ENCODE data around the gene NCOA1.

NCOA1 gene

GRCh38 chr2:24711865-24712264 lies 220.8 kb downstream of the NCOA1 start:
- no peak for DNase-seq

DNA sequence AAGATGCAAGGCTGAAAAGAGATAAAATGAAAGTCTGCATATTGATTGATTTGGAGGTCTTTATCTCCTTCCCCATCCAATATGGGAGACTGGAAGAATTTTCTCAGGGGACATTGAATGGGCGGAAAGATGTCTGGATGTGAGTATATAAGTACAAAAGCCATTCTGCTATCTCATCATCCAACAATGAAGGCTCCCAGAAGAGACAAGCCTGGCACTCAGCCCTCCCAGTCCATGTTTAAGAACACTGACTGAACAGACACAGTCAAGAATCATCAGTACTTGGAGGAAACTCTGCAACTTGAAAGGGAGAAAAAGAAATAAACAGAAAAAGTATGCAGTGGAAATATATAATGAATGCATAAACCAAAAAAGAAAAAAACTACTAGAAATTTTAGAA lies 221.2 kb downstream of the NCOA1 start:
- no peak for DNase-seq

GRCh38 chr2:24717263-24717951 lies 226.4 kb downstream of the NCOA1 start:
- no peak for DNase-seq

DNA sequence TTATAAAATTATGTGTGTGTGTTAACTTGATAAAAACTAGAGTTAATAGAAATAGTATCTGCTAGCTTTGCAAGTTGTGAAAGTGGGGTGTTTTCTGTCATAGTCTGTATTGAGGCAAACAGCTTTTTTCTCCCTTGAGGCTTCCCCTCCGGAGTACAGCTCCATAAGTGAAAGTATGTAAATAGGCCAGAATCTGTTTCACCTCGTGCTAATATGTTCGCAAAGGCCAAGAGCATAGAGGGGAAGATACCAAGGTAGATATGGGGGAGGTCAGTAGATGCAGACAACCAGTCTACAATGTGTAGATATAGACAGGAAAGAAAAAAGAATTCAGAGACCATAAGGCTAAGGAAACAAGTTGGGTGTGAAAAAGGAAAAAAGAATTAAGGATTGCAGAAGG lies 229.3 kb downstream of the NCOA1 start:
- no peak for DNase-seq

DNA sequence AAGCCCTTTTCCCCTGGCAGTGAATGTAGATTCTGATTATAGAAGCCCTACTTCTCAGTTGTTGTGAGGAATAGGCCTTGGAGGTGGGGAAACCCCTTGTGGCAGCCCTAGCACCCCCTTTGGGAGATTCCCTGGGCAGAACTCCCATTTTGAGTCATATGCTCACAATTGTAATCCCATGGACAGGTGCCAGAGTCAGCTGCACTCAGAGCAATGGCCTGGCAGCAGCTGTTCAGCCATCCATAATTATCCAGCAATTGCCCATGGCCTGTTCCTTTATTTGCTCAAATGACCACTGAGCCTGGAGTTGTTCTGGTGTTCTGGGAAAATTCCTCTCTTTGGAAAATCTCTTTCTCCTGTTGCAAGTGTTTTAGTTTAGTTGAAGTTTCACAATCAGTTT lies 230.4 kb downstream of the NCOA1 start:
- no peak for DNase-seq

DNA sequence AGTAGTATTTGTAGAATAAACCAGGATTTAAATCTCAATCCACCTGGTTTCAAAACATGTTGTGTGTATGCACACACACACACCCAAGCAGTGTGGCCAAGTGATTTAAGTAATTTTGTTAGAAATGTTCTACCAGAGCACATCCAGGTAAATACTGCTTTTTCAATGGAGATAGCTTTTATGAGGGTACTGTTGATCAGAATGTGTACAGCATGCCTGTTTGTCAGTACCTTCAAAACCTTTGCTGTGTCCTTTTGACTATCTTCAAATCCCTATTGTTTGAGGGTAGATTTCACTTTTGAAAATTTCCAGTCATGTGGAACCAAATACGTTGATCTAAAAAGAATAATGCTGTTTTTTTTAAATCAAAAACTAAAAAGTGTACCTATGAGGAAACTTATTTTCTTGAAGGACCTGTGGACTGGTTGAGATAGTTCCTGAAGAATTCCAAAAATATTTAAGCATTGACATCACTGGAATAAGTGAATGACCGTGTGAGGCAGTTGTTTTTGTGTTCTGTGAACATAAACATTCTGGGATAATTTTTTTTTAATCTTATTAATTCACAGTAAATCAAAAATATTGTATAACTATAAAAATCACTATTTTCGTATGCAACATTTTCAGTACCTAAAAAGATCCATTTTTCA lies 231.2 kb downstream of the NCOA1 start:
- no peak for DNase-seq

DNA sequence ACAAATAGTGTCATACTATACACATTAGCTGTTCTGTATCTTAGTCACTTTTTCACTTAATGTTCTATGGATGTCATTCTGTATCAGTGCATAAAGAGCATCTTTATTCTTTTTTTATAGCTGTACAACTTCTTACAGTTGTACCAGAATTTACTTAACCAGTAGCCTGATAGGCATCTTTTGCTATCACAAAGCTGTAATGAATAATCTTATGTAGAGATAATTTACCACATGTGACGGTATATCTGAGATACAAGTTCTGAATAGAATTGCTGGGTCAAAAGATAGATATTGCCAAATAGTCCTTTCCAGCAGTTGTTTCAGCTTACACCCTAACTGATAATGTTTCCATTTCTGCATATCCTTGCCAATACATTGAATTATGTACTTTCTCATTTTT lies 232.1 kb downstream of the NCOA1 start:
- no peak for DNase-seq

- DNase-seq = no peak
These were observed 232.6 kb downstream of the NCOA1 start for GRCh38 chr2:24723665-24724064.

- DNase-seq = no peak
These were observed 233.2 kb downstream of the NCOA1 start for GRCh38 chr2:24724111-24724775.

GRCh38 chr2:24725956-24726355 lies 234.9 kb downstream of the NCOA1 start:
- no peak for DNase-seq

GRCh38 chr2:24730481-24730880 lies 239.4 kb downstream of the NCOA1 start:
- DNase-seq = no peak

DNA sequence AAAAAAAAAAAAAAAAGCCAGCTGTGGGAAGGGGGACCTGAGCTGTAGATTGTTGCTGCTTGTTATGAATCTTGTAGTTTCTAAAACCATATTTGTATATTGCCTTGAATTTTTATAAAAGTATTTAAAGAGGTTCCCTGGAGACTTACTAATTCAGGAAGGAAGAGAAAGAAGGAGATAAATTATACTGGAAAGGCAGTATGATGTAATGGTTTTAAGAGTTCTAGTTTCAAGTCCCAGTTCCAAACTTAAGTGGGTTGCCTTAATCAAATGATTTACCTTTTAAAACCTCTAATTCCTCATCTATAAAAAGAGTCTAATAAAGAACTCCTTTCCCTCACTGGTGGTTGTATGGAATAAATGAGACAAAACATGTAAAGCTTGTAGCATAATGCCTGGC lies 240.0 kb downstream of the NCOA1 start:
- DNase-seq = no peak

DNA sequence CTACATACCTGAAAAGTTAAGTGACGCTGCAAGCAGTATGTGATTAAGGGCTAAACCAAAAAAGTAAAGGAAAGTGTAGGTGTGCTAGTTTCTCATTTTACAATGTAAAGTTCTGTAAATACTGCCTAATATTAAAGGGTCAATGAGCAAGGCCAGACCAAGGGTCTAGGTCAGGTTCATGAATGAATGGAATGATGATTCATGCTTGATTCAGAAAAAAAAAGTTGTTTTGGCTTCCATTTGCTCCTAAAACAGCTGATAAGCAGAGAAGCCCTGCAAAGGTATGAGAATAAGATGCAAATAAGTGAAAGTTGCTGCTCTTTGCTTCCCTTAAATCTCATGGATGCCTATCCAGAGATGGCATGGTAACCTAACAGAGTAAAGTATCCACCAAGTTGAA lies 240.9 kb downstream of the NCOA1 start:
- DNase-seq = no peak

GRCh38 chr2:24734741-24735140 lies 243.7 kb downstream of the NCOA1 start:
- no peak for DNase-seq

GRCh38 chr2:24739354-24740025 lies 248.4 kb downstream of the NCOA1 start:
- no peak for DNase-seq

GRCh38 chr2:24740142-24740541 lies 249.1 kb downstream of the NCOA1 start:
- DNase-seq = no peak

GRCh38 chr2:24742730-24743129 lies 251.7 kb downstream of the NCOA1 start:
- DNase-seq = no peak

DNA sequence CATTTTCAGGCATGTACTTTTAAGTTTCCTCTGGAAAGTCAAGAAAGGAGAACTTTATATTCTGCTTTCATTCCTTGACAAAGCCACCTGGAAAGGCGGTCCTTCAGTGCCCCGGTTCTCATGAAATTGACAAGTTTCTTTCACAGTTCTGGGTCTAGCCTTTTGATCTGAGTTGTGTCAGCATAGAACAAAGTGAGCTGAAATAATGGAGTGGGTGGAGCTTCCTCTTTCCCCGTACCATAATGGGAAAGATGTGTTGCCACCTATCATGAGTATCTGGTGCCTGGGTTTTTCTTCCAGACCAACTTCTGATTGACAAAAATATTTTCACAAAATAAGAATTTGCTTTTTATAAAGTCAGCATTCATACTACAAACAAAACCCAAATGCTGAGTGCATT lies 252.9 kb downstream of the NCOA1 start:
- no peak for DNase-seq

- DNase-seq = no peak
These were observed 253.3 kb downstream of the NCOA1 start for GRCh38 chr2:24744356-24744755.

DNA sequence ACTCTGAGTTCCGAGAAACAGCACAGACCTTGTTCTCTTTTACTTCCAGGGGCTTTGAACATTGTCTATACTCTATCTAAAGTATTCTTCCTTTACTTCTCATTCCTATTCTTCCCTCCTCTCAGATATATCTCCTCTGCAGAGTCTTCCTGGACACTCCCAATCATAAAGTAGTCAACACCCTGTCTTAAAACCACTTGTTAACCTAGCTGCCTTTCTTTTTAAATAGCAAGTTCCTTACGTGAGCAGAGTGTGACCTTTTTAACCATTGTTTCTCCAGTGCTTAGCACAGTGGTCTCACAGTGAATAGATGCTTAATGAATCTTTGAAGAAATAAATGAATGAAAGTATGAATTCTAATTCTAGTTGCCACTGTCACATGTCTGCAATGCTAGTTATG lies 254.8 kb downstream of the NCOA1 start:
- DNase-seq = no peak

DNA sequence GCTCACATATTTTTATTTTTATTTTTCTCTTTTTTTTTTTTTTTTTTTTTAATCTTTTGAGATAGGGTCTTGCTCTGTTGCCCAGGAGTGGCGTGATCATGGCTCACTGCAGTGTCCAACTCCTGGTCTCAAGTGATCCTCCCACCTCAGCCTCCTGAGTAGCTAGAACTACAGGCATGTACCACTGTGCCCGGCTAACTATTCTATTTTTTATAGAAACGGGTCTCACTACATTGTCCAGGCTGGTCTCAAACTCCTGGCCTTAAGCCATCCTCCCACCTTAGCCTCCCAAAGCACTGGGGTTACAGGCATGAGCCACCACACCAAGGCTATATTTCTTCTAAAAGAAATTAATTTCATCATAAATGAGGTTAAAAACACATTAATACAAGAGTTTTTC lies 256.2 kb downstream of the NCOA1 start:
- no peak for DNase-seq

DNA sequence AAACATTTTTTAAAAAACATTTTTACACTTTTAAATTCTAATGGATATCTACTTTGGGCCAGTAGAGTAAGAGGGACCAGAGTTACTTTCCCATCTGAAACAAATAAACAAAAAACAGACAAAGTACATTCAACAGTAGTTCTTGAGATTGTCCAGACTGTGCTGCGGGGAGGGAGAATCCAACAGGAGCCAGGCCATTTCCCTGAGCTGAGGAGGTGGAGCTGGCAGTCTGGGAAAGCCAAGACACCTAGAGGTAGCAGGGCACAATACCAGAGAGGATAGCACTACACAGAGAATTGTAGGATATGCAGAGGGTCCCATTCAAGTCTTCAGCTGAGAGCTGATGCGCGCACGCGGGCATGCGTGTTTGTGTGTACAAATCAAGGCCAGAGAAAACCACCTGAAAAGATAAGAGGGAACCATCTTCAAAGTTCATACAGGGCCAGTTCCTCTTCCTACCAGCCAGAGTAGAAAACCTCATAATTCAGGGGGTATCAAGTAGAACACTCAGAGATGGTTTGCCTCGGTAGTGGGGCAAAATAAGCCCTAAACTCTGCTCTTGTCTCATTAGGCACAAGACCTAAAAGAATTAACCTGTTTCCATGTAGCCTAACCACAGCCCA lies 258.1 kb downstream of the NCOA1 start:
- no peak for DNase-seq

DNA sequence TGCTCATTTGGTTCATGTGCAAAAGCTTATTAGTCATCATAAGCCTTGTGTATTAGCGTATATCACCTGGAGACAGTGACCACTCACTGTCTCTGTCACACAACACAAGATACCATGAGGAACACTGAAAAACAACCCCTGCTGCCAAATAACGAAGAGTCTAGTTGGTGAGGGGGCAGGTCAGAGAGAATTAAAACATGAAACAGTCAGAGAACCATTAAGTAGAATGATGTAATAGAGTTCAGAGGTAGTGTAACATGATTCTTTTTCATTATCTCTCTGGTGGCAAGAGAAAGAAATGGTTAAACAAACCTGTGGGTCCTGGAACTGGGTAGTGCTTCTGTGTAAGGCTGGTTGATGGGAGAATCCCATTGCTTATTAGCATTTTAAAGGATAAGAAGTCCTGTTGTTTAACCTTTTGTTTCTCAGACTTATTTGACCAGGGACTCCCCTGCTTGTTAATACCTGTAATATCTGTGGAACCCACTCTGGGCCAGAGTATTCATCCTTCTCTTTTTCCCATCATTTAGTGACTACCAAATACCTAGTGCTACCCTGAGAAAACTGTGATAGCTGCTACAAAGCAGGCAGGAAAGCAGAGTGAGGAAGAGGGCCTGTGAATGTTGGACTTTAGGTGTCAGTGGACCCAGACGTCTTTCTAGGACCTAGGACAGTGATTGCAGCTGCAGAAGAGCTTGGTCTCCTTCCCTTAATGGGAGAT lies 264.1 kb downstream of the NCOA1 start:
- DNase-seq = no peak
